Adrenal gland (tissue), 12 donors: ENCODE measurements around the gene BSG. TPM values are rescaled to one million over a fixed set of nuclear protein-coding genes. Genes with fewer than 3 reads are reported as not detected.

Experiments used
- DNase-seq, 7 donors: peaks; one replicate each; pipeline ENCODE4 v3.0.0-alpha.2; 2019 to 2020
- H3K27ac ChIP-seq, 5 donors: fragments of 200-600 bp; sonication (generic) in 4 of 5; 1 replicate in 3 of 5; 2 replicates in 2 of 5; pipeline versions ENCODE4 v1.5.1 to v1.8.0; 2016 to 2020; ENCODE audit warnings: mild to moderate bottlenecking in 1 of 5
- H3K27me3 ChIP-seq: fragments of 200-600 bp; 2 replicates; pipeline ENCODE4 v1.8.0; 2021
- H3K36me3 ChIP-seq, 2 donors: fragments of 200-600 bp; replicated peaks in 1 of 2; 1 replicate in 1 of 2; 2 replicates in 1 of 2; pipeline versions ENCODE4 v1.5.1 to v1.8.0; 2018 to 2022
- H3K4me1 ChIP-seq, 2 donors: fragments of 200-600 bp; replicated peaks in 1 of 2; 1 replicate in 1 of 2; 2 replicates in 1 of 2; pipeline versions ENCODE4 v1.5.1 to v1.8.0; 2018 to 2021
- H3K4me3 ChIP-seq, 4 donors: fragments of 200-600 bp; sonication (generic) in 3 of 4; one replicate each; pipeline ENCODE4 v1.5.1; 2016 to 2018
- H3K9me3 ChIP-seq, 3 donors: fragments of 200-600 bp; sonication (generic) in 1 of 3; replicated peaks in 1 of 3; 1 replicate in 2 of 3; 2 replicates in 1 of 3; pipeline versions ENCODE4 v1.5.1 to v1.8.0; 2016 to 2021
- POLR2A ChIP-seq, 2 donors: fragments of 450-650 bp; IDR thresholded peaks; one replicate each; pipeline ENCODE4 v1.6.1; 2017; ENCODE audit warnings: antibody characterized with exemption in 2 of 2, mild to moderate bottlenecking in 2 of 2, moderate library complexity in 1 of 2
- WGBS, 4 donors: extraction: QIAGEN DNeasy Blood & Tissue Kit in 2 of 4; methylation state at CpG; one replicate each; pipeline versions ENCODE4 v1.1.5 to v1.1.7; 2013 to 2017; 5-methylcytosine and 5-hydroxymethylcytosine counted together
- intact Hi-C, 2 donors: fragments of 100-400 bp; cut with DNase I; formaldehyde crosslinking; loops; one replicate each; pipeline versions ENCODE4 v1.14.1 to v1.15.0; 2022 to 2023
- polyA plus RNA-seq, 3 donors: library from polyadenylated mRNA; stranded (reverse); fragments of 200-250 nt in 2 of 3; fragments of 350-450 nt in 1 of 3; fragmentation: Illumina TruSeq in 1 of 3; extraction: RNeasy Lipid Tissue Mini Kit (QIAGEN cat#74804) in 1 of 3; gene quantifications; one replicate each; pipeline ENCODE4 v1.2.3, GENCODE V29; 2013 to 2014
- total RNA-seq, 9 donors: library from RNA; depleted of rRNA in 4 of 9; stranded (reverse); fragments of >200 nt in 4 of 9; fragments of 120-200 nt in 1 of 9; fragmentation: NEBNext Ultra II Directional in 1 of 9; extraction: Animal tissue kit (Norgen Biotek cat#: 25700) in 1 of 9; gene quantifications; one replicate each; pipeline versions ENCODE4 v1.1.0 to v1.2.4, GENCODE V29; 2013 to 2023
- TF ChIP-seq, protein P1 (sequence below), 6 experiments: fragments of 450-650 bp in 4 of 6; fragments of 200-600 bp in 2 of 6; sonication (generic) in 1 of 6; IDR thresholded peaks; 1 replicate in 5 of 6; 2 replicates in 1 of 6; pipeline versions ENCODE4 v1.5.1 to v1.8.0; 2016 to 2021; ENCODE audit warnings: antibody characterized with exemption in 6 of 6, mild to moderate bottlenecking in 2 of 6, moderate library complexity in 1 of 6
- donor health status: healthy with polysubstance abuse.
- donor health status: Bipolar disorder and iron deficiency.
- donor health status: DM: yes; HTN: yes; CAD: no.
- donor health status: DM: no; HTN: no; CAD: no.
- donor health status: DM: no; HTN: no; CAD: no.
- donor health status: DM: yes; HTN: yes; CAD: no.

BSG gene
- total and polyA plus RNA-seq, 12 donors, result 328 to 2,214 (median 832) TPM

DNA sequence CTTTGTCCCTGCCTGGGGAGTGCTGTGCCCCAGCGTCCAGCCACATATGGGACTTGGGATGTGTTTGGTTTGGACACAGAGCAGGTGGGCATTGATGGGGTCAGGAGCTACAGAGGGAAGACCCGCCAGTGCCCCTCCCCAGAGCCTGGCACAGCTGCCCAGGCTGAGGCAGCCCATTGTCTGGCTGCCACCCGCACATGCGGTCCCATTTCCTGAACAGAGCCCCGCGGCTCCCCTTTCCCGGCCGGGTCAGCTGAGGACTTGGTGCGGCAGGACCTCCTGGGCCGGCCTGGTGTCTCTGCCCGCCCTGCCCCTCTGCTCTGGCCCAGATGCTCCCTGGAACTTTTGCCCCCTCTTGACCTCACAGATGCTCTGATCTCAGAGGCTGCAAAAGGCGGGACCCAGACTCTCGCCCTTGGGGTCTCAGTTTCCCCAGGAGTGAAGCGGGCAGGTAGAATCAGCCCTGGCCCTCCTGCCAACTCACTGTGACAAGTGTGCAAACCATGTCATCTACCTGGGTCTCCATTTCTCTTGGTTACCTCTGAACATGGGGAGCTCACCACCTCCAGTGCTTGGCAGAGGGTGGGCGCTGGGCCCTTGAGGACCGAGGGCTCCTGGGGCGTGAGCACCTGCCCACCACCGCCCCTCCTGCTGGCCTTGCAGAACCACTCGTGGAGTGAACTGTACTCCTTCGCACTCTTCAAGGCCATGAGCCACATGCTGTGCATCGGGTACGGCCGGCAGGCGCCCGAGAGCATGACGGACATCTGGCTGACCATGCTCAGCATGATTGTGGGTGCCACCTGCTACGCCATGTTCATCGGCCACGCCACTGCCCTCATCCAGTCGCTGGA lies 35.1 kb downstream of the BSG start:
- H3K9me3 ChIP-seq, result no peaks in the 10 kb centered on the region
- no peak overlapping the region for H3K27ac ChIP-seq
- H3K27me3 ChIP-seq, result no peaks in the 10 kb centered on the region
- H3K4me3 ChIP-seq, result no peak overlapping the region
- no peak for DNase-seq
- peaks cover 14 to 15% of the 10 kb centered on the region in 2 donors for H3K4me1 ChIP-seq
- TF ChIP-seq POLR2A (IDR thresholded peaks at IDR 0.05), result no peak
- TF ChIP-seq, protein P1, sequence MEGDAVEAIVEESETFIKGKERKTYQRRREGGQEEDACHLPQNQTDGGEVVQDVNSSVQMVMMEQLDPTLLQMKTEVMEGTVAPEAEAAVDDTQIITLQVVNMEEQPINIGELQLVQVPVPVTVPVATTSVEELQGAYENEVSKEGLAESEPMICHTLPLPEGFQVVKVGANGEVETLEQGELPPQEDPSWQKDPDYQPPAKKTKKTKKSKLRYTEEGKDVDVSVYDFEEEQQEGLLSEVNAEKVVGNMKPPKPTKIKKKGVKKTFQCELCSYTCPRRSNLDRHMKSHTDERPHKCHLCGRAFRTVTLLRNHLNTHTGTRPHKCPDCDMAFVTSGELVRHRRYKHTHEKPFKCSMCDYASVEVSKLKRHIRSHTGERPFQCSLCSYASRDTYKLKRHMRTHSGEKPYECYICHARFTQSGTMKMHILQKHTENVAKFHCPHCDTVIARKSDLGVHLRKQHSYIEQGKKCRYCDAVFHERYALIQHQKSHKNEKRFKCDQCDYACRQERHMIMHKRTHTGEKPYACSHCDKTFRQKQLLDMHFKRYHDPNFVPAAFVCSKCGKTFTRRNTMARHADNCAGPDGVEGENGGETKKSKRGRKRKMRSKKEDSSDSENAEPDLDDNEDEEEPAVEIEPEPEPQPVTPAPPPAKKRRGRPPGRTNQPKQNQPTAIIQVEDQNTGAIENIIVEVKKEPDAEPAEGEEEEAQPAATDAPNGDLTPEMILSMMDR (IDR thresholded peaks at IDR 0.05), result no peak
- 85 to 89% (median 87%) methylated on average over 9 to 30 of the region's 30 CpGs for whole genome bisulfite sequencing, 4 donors
- intact Hi-C loops, result no loop called here
- H3K36me3 ChIP-seq, result no peaks in the 10 kb centered on the region

DNA sequence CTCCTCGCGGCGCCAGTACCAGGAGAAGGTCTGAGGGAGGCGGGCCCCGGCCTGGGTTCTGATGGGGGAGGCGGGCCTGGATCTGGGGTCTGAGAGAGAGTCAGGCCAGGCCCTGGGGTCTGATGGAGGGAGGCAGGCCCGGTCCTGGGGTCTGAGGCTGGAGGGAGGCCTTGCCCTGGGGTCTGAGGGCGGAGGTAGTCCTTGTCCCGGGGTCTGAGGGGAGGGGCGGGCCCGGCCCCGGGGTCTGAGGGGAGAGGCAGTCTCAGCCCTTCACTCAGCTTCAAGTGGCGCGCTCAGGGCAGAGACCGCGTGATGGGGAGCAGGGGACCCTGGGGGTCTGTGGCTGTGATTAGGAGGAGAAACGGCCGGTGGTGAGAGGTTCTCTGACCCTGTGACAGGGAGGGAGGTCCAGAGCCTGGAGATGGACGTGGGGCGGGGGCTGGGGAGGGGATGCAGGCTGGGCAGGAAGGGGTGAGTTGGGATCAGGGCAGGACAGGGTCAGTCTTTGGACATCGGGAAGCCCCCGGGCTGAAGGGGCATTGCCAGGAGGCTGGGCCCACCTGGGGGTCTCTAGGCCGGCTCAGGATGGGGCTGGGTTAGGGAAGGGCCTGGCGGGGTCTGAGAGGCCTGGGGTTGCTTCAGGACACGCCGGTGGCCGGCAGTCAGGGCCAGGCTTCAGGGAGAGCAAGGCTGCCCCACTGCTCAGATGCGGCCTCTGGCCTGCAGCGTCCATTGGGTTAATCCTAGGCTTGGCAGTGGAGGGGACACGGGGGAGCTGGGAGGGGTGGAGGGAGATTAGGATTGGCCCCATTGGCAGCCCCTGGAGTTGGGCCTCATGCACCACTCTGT lies 36.0 kb downstream of the BSG start:
- Histone ChIP-seq H3K4me1 (peaks cover 14 to 15% of the 10 kb centered on the region in 2 donors), H3K27ac (no peak overlapping the region), H3K4me3 (no peak overlapping the region), H3K36me3 (no peaks in the 10 kb centered on the region), H3K27me3 (no peaks in the 10 kb centered on the region), H3K9me3 (no peaks in the 10 kb centered on the region)
- intact Hi-C loops, result no loop called here
- no peak for DNase-seq
- TF ChIP-seq POLR2A (IDR thresholded peaks at IDR 0.05), result no peak
- TF ChIP-seq, protein P1 (IDR thresholded peaks at IDR 0.05), result no peak
- 75 to 86% (median 83%) methylated on average over 17 to 30 of the region's 30 CpGs for WGBS, 4 donors

DNA sequence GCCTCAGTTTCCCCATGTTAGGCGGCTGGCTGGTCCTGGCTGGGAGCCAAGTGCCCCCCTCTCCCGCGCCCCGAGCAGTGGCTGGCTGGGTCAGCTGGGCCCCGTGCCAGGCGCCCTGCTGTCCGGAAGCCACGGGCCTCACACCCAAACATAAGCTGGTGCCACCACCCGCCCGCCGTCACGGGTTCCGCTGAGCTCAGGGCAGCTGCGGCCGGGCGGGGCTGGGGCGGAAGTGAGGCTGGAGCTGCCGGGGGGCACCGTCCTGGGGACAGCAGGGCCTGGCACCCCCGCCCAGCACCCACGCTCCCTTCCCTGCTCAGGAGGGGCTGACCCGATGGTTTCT lies 36.6 kb downstream of the BSG start:
- intact Hi-C loops, result no loop called here
- TF ChIP-seq, protein P1 (IDR thresholded peaks at IDR 0.05), result no peak
- TF ChIP-seq POLR2A (IDR thresholded peaks at IDR 0.05), result no peak
- no peaks in the 10 kb centered on the region for H3K9me3 ChIP-seq
- no peaks in the 10 kb centered on the region for H3K36me3 ChIP-seq
- peak overlapping the region in 1 of 5 donors; percentile 58 for H3K27ac ChIP-seq
- 20 to 100% (median 59%) methylated on average over 1 to 22 of the region's 22 CpGs for WGBS, 4 donors
- peaks cover 14 to 15% of the 10 kb centered on the region in 2 donors for H3K4me1 ChIP-seq
- H3K27me3 ChIP-seq, result no peaks in the 10 kb centered on the region
- H3K4me3 ChIP-seq, result no peak overlapping the region
- DNase-seq, result peak in 2 of 7 donors; percentile 52 to 53
